Measurements from ENCODE around the gene ZC3H14.

- TF ChIP-seq CTCF (IDR thresholded peaks at IDR 0.05): no peak
- no peak for TF ChIP-seq POLR2A (IDR thresholded peaks at IDR 0.05)
These were observed 45.9 kb upstream of the ZC3H14 start for GRCh38 chr14:88516861-88517357.

All from adrenal gland (tissue), 5 donors.